GM21360 (cell line): ENCODE data around the gene ZNF516.

ENCODE experiments used
- ATAC-seq: cut with Tn5 transposase; IDR thresholded peaks from one replicate; pipeline ENCODE4 v1.9.1; 2021; ENCODE audit warnings: mild to moderate bottlenecking, moderate library complexity; ENCODE audit not compliant: unreplicated experiment

Gene ZNF516

GRCh38 chr18:76506974-76507764, 12.1 kb upstream of the ZNF516 start:
- no peak for ATAC-seq

- no peak for ATAC-seq
Observed at GRCh38 chr18:76506395-76506794, 11.4 kb upstream of the ZNF516 start.

- no peak for ATAC-seq
Observed at GRCh38 chr18:76505614-76506013, 10.6 kb upstream of the ZNF516 start.

- no peak for ATAC-seq
Observed at GRCh38 chr18:76504749-76505148, 9.7 kb upstream of the ZNF516 start.

GRCh38 chr18:76503649-76504386, 8.8 kb upstream of the ZNF516 start:
- ATAC-seq, result no peak

- ATAC-seq, result no peak
Observed at GRCh38 chr18:76502551-76502950, 7.5 kb upstream of the ZNF516 start.

GRCh38 chr18:76499637-76500340, 4.7 kb upstream of the ZNF516 start:
- ATAC-seq, result peak; percentile 89

- no peak for ATAC-seq
Observed at GRCh38 chr18:76499021-76499420, 4.0 kb upstream of the ZNF516 start.

- no peak for ATAC-seq
Observed at GRCh38 chr18:76498064-76498463, 3.0 kb upstream of the ZNF516 start.

- no peak for ATAC-seq
Observed at GRCh38 chr18:76497021-76497420, 2.0 kb upstream of the ZNF516 start.

GRCh38 chr18:76496194-76496890, 1.3 kb upstream of the ZNF516 start:
- ATAC-seq, result no peak

GRCh38 chr18:76495435-76496193, 572 bp upstream of the ZNF516 start:
- no peak for ATAC-seq

GRCh38 chr18:76494231-76495005, 624 bp downstream of the ZNF516 start:
- ATAC-seq, result no peak

- ATAC-seq, result peak; percentile 12
Observed at GRCh38 chr18:76493213-76494161, 1.6 kb downstream of the ZNF516 start.

GRCh38 chr18:76492669-76493212, 2.3 kb downstream of the ZNF516 start:
- ATAC-seq, result peak; percentile 80

- no peak for ATAC-seq
Observed at GRCh38 chr18:76491776-76492668, 3.0 kb downstream of the ZNF516 start.

GRCh38 chr18:76491473-76491775, 3.6 kb downstream of the ZNF516 start:
- no peak for ATAC-seq
